GM23338 (cell line): Measurements from ENCODE around the gene GALR2. TPM values are rescaled to one million over a fixed set of nuclear protein-coding genes. Genes with fewer than 3 reads are reported as not detected.

Experiments
- ATAC-seq: fragments of 200-7000 bp; cut with Tn5 transposase; 3 replicates; pipeline ENCODE4 v1.9.1; 2020
- DNase-seq: peaks from one replicate; pipeline ENCODE4 v3.0.0-alpha.2; 2015; ENCODE audit warnings: low spot score
- H2AFZ ChIP-seq: fragments of 200-600 bp; sonication (generic); 2 replicates; pipeline ENCODE4 v1.8.0; 2016; ENCODE audit warnings: antibody characterized with exemption, mild to moderate bottlenecking, moderate library complexity
- H3F3A ChIP-seq: fragments of 200-600 bp; sonication (generic); replicated peaks from 2 replicates; pipeline ENCODE4 v1.8.0; 2017; ENCODE audit warnings: antibody characterized with exemption, mixed run types, low read depth
- H3K27ac ChIP-seq: fragments of 200-600 bp; sonication (generic); 2 replicates; pipeline ENCODE4 v1.6.1; 2016; ENCODE audit warnings: low read depth
- H3K27me3 ChIP-seq: fragments of 200-600 bp; sonication (generic); 2 replicates; pipeline ENCODE4 v1.8.0; 2016; ENCODE audit warnings: mild to moderate bottlenecking, mixed run types, moderate library complexity; ENCODE audit not compliant: insufficient read depth
- H3K36me3 ChIP-seq: fragments of 200-600 bp; sonication (generic); 2 replicates; pipeline ENCODE4 v1.8.0; 2016; ENCODE audit warnings: mild to moderate bottlenecking; ENCODE audit not compliant: insufficient read depth
- H3K4me1 ChIP-seq: fragments of 200-600 bp; sonication (generic); 2 replicates; pipeline ENCODE4 v1.8.0; 2016; ENCODE audit warnings: mild to moderate bottlenecking, moderate library complexity; ENCODE audit not compliant: insufficient read depth
- H3K4me2 ChIP-seq: fragments of 200-600 bp; sonication (generic); 2 replicates; pipeline ENCODE4 v1.7.1; 2017; ENCODE audit warnings: mixed run types
- H3K4me3 ChIP-seq: fragments of 200-600 bp; sonication (generic); 2 replicates; pipeline ENCODE4 v1.6.1; 2016; ENCODE audit warnings: mixed run types
- H3K79me2 ChIP-seq: fragments of 200-600 bp; sonication (generic); replicated peaks from 2 replicates; pipeline ENCODE4 v1.8.0; 2017; ENCODE audit warnings: mild to moderate bottlenecking; ENCODE audit not compliant: insufficient read depth
- H3K9me2 ChIP-seq: fragments of 200-600 bp; sonication (generic); 2 replicates; pipeline ENCODE4 v1.8.0; 2017; ENCODE audit not compliant: insufficient read depth
- H4K20me1 ChIP-seq: fragments of 200-600 bp; sonication (generic); replicated peaks from 2 replicates; pipeline ENCODE4 v1.8.0; 2017; ENCODE audit warnings: mild to moderate bottlenecking; ENCODE audit not compliant: insufficient read depth
- H3K27ac Mint-ChIP-seq: 2 replicates; pipeline ENCODE4 v1.8.0; 2020; ENCODE audit warnings: inconsistent platforms, mild to moderate bottlenecking, moderate library complexity, mixed read lengths
- H3K27me3 Mint-ChIP-seq: 3 replicates; pipeline ENCODE4 v1.8.0; 2022; ENCODE audit warnings: low read depth, mild to moderate bottlenecking, moderate library complexity, mixed read lengths, inconsistent platforms; ENCODE audit not compliant: insufficient read depth, poor library complexity
- H3K36me3 Mint-ChIP-seq: 3 replicates; pipeline ENCODE4 v1.8.0; 2021; ENCODE audit warnings: low read depth, mild to moderate bottlenecking, inconsistent platforms, moderate library complexity, mixed read lengths
- H3K4me1 Mint-ChIP-seq: 3 replicates; pipeline ENCODE4 v1.8.0; 2020; ENCODE audit warnings: mild to moderate bottlenecking, inconsistent platforms, mixed read lengths
- H3K4me3 Mint-ChIP-seq: 3 replicates; pipeline ENCODE4 v1.8.0; 2021; ENCODE audit warnings: moderate library complexity, mild to moderate bottlenecking, inconsistent platforms, mixed read lengths
- H3K9me3 Mint-ChIP-seq: 3 replicates; pipeline ENCODE4 v1.8.0; 2020; ENCODE audit warnings: moderate library complexity, mild to moderate bottlenecking, inconsistent platforms, mixed read lengths
- CREB1 ChIP-seq: fragments of 250-450 bp; sonication (Bioruptor Pico); IDR thresholded peaks from 2 replicates; pipeline ENCODE4 v1.5.0; 2020; ENCODE audit warnings: low read depth, mild to moderate bottlenecking, moderate library complexity
- EZH2 ChIP-seq: fragments of 200-600 bp; sonication (generic); IDR thresholded peaks from one replicate; pipeline ENCODE4 v1.8.0; 2017; ENCODE audit warnings: antibody characterized with exemption, mild to moderate bottlenecking, low read depth; ENCODE audit not compliant: unreplicated experiment
- EZH2phosphoT487 ChIP-seq: fragments of 200-600 bp; sonication (generic); IDR thresholded peaks from one replicate; pipeline ENCODE4 v1.8.1; 2018; ENCODE audit warnings: antibody characterized with exemption; ENCODE audit not compliant: unreplicated experiment
- JUNB ChIP-seq: IDR thresholded peaks from one replicate; pipeline ENCODE4 v1.6.1; 2016; ENCODE audit warnings: antibody characterized with exemption; ENCODE audit not compliant: unreplicated experiment
- NANOG ChIP-seq: IDR thresholded peaks from 2 replicates; pipeline ENCODE4 v1.6.1; 2016; ENCODE audit warnings: antibody characterized with exemption, borderline replicate concordance
- STAT1 ChIP-seq: IDR thresholded peaks from one replicate; pipeline ENCODE4 v1.6.1; 2016; ENCODE audit warnings: antibody characterized with exemption; ENCODE audit not compliant: unreplicated experiment
- ZNF114 ChIP-seq: fragments of 250-450 bp; sonication (Bioruptor Pico); IDR thresholded peaks from 2 replicates; pipeline ENCODE4 v1.5.0; 2020; ENCODE audit warnings: mild to moderate bottlenecking, moderate library complexity
- ZNF331 ChIP-seq: fragments of 250-450 bp; sonication (Bioruptor Pico); IDR thresholded peaks from 2 replicates; pipeline ENCODE4 v1.5.0; 2020; ENCODE audit warnings: low read depth, mild to moderate bottlenecking, moderate library complexity
- polyA plus RNA-seq: library from polyadenylated mRNA; unstranded; fragments of >200 nt; fragmentation: Nextera tagmentation; extraction: Ambion mirVana; gene quantifications from 2 replicates; pipeline ENCODE4 v1.2.1, GENCODE V29; 2016
- total RNA-seq: library from RNA; depleted of rRNA; stranded (reverse); fragments of >200 nt; shearing (Covaris generic); gene quantifications from 2 replicates; pipeline ENCODE4 v1.2.3, GENCODE V29; 2014
- TF ChIP-seq, protein P1 (sequence below): fragments of 250-450 bp; sonication (Bioruptor Pico); IDR thresholded peaks from 2 replicates; pipeline ENCODE4 v1.5.0; 2020; ENCODE audit warnings: mild to moderate bottlenecking, moderate library complexity
- TF ChIP-seq, protein P2 (sequence below): IDR thresholded peaks from one replicate; pipeline ENCODE4 v1.6.1; 2018; ENCODE audit warnings: antibody characterized with exemption; ENCODE audit not compliant: unreplicated experiment
- TF ChIP-seq, protein P3 (sequence below), 2 experiments: fragments of 200-600 bp in 1 of 2; sonication (generic) in 1 of 2; conservative IDR thresholded peaks; 2 replicates each; pipeline versions ENCODE4 v1.5.1 to v1.6.1; 2016 to 2017; ENCODE audit warnings: antibody characterized with exemption in 2 of 2, low read depth in 2 of 2, mild to moderate bottlenecking in 2 of 2, moderate library complexity in 1 of 2
- TF ChIP-seq, protein P4 (sequence below): IDR thresholded peaks from 2 replicates; pipeline ENCODE4 v1.6.1; 2016; ENCODE audit warnings: antibody characterized with exemption

GALR2 gene
- total and polyA plus RNA-seq, 2 experiments from 2014 or later = 0.50 to 2.2 TPM

DNA sequence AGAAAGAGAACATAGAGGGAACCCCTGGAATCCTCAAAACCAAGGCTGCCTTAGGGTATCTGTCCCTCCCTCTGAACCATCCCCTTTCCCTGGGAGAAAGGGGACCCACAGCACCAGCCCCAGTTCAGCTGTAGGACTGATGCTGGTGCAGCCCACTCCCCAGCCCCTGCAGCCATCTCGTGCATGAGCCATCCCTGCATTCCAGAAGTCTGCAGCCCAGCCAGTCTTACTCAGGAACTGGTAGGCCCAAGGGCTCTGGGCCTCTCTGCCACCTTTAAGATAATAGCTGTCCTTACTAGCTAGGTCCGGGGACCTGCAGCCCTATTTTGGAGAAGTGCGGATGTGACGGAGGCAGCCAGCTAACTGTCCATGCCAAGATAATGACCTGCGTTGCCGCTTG lies 41.4 kb upstream of the GALR2 start:
- Mint-ChIP-seq H3K36me3 (peaks cover 1% of the 10 kb centered on the region; the same call in 2 of the 3 replicates), H3K9me3 (no peaks in the 10 kb centered on the region), H3K27me3 (peaks cover 14% of the 10 kb centered on the region), H3K4me3 (no peak overlapping the region), H3K27ac (no peak overlapping the region), H3K4me1 (peaks cover 23% of the 10 kb centered on the region)
- H3F3A ChIP-seq = peaks cover 15% of the 10 kb centered on the region
- peaks cover 22% of the 10 kb centered on the region for H3K4me1 ChIP-seq
- no peaks in the 10 kb centered on the region for H3K27me3 ChIP-seq
- no peaks in the 10 kb centered on the region for H3K79me2 ChIP-seq
- no peak overlapping the region for H3K27ac ChIP-seq
- no peaks in the 10 kb centered on the region for H3K9me2 ChIP-seq
- DNase-seq = no peak
- no peaks in the 10 kb centered on the region for H3K36me3 ChIP-seq
- TF ChIP-seq EZH2phosphoT487 (no peak), JUNB (no peak), EZH2 (no peak), ZNF114 (CRISPR knock-in tag) (no peak), CREB1 (CRISPR knock-in tag) (no peak), NANOG (no peak), STAT1 (no peak), ZNF331 (CRISPR knock-in tag) (no peak)
- TF ChIP-seq, protein P1, sequence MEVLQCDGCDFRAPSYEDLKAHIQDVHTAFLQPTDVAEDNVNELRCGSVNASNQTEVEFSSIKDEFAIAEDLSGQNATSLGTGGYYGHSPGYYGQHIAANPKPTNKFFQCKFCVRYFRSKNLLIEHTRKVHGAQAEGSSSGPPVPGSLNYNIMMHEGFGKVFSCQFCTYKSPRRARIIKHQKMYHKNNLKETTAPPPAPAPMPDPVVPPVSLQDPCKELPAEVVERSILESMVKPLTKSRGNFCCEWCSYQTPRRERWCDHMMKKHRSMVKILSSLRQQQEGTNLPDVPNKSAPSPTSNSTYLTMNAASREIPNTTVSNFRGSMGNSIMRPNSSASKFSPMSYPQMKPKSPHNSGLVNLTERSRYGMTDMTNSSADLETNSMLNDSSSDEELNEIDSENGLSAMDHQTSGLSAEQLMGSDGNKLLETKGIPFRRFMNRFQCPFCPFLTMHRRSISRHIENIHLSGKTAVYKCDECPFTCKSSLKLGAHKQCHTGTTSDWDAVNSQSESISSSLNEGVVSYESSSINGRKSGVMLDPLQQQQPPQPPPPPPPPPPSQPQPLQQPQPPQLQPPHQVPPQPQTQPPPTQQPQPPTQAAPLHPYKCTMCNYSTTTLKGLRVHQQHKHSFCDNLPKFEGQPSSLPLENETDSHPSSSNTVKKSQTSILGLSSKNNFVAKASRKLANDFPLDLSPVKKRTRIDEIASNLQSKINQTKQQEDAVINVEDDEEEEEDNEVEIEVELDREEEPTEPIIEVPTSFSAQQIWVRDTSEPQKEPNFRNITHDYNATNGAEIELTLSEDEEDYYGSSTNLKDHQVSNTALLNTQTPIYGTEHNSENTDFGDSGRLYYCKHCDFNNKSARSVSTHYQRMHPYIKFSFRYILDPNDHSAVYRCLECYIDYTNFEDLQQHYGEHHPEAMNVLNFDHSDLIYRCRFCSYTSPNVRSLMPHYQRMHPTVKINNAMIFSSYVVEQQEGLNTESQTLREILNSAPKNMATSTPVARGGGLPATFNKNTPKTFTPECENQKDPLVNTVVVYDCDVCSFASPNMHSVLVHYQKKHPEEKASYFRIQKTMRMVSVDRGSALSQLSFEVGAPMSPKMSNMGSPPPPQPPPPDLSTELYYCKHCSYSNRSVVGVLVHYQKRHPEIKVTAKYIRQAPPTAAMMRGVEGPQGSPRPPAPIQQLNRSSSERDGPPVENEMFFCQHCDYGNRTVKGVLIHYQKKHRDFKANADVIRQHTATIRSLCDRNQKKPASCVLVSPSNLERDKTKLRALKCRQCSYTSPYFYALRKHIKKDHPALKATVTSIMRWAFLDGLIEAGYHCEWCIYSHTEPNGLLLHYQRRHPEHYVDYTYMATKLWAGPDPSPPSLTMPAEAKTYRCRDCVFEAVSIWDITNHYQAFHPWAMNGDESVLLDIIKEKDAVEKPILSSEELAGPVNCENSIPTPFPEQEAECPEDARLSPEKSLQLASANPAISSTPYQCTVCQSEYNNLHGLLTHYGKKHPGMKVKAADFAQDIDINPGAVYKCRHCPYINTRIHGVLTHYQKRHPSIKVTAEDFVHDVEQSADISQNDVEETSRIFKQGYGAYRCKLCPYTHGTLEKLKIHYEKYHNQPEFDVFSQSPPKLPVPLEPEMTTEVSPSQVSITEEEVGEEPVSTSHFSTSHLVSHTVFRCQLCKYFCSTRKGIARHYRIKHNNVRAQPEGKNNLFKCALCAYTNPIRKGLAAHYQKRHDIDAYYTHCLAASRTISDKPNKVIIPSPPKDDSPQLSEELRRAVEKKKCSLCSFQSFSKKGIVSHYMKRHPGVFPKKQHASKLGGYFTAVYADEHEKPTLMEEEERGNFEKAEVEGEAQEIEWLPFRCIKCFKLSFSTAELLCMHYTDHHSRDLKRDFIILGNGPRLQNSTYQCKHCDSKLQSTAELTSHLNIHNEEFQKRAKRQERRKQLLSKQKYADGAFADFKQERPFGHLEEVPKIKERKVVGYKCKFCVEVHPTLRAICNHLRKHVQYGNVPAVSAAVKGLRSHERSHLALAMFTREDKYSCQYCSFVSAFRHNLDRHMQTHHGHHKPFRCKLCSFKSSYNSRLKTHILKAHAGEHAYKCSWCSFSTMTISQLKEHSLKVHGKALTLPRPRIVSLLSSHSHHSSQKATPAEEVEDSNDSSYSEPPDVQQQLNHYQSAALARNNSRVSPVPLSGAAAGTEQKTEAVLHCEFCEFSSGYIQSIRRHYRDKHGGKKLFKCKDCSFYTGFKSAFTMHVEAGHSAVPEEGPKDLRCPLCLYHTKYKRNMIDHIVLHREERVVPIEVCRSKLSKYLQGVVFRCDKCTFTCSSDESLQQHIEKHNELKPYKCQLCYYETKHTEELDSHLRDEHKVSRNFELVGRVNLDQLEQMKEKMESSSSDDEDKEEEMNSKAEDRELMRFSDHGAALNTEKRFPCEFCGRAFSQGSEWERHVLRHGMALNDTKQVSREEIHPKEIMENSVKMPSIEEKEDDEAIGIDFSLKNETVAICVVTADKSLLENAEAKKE = no peak
- TF ChIP-seq, protein P2, sequence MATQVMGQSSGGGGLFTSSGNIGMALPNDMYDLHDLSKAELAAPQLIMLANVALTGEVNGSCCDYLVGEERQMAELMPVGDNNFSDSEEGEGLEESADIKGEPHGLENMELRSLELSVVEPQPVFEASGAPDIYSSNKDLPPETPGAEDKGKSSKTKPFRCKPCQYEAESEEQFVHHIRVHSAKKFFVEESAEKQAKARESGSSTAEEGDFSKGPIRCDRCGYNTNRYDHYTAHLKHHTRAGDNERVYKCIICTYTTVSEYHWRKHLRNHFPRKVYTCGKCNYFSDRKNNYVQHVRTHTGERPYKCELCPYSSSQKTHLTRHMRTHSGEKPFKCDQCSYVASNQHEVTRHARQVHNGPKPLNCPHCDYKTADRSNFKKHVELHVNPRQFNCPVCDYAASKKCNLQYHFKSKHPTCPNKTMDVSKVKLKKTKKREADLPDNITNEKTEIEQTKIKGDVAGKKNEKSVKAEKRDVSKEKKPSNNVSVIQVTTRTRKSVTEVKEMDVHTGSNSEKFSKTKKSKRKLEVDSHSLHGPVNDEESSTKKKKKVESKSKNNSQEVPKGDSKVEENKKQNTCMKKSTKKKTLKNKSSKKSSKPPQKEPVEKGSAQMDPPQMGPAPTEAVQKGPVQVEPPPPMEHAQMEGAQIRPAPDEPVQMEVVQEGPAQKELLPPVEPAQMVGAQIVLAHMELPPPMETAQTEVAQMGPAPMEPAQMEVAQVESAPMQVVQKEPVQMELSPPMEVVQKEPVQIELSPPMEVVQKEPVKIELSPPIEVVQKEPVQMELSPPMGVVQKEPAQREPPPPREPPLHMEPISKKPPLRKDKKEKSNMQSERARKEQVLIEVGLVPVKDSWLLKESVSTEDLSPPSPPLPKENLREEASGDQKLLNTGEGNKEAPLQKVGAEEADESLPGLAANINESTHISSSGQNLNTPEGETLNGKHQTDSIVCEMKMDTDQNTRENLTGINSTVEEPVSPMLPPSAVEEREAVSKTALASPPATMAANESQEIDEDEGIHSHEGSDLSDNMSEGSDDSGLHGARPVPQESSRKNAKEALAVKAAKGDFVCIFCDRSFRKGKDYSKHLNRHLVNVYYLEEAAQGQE = no peak
- TF ChIP-seq, protein P3, sequence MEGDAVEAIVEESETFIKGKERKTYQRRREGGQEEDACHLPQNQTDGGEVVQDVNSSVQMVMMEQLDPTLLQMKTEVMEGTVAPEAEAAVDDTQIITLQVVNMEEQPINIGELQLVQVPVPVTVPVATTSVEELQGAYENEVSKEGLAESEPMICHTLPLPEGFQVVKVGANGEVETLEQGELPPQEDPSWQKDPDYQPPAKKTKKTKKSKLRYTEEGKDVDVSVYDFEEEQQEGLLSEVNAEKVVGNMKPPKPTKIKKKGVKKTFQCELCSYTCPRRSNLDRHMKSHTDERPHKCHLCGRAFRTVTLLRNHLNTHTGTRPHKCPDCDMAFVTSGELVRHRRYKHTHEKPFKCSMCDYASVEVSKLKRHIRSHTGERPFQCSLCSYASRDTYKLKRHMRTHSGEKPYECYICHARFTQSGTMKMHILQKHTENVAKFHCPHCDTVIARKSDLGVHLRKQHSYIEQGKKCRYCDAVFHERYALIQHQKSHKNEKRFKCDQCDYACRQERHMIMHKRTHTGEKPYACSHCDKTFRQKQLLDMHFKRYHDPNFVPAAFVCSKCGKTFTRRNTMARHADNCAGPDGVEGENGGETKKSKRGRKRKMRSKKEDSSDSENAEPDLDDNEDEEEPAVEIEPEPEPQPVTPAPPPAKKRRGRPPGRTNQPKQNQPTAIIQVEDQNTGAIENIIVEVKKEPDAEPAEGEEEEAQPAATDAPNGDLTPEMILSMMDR (conservative IDR thresholded peaks at IDR 0.05; ENCODE audit: low read depth in 2 of 2) = no peak
- TF ChIP-seq, protein P4, sequence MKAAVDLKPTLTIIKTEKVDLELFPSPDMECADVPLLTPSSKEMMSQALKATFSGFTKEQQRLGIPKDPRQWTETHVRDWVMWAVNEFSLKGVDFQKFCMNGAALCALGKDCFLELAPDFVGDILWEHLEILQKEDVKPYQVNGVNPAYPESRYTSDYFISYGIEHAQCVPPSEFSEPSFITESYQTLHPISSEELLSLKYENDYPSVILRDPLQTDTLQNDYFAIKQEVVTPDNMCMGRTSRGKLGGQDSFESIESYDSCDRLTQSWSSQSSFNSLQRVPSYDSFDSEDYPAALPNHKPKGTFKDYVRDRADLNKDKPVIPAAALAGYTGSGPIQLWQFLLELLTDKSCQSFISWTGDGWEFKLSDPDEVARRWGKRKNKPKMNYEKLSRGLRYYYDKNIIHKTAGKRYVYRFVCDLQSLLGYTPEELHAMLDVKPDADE = no peak
- no peak overlapping the region for H3K4me3 ChIP-seq
- no peaks in the 10 kb centered on the region; the same call in 1 of the 2 replicates for H4K20me1 ChIP-seq
- H2AFZ ChIP-seq = no peak overlapping the region
- H3K4me2 ChIP-seq = no peak overlapping the region
- ATAC-seq = no peak
